WI38 (cell line): ENCODE results near the gene TSPAN15.

Source experiments
- H3K4me3 ChIP-seq: 2 replicates; pipeline ENCODE4 v1.5.1; 2011; ENCODE audit warnings: low read depth, mild to moderate bottlenecking, control low read depth, low read length
- CTCF ChIP-seq: IDR thresholded peaks from 2 replicates; pipeline ENCODE4 v1.5.1; 2012; ENCODE audit warnings: low read depth, mild to moderate bottlenecking, control low read depth, low read length

Gene TSPAN15

GRCh38 chr10:69455006-69455763, 3.9 kb downstream of the TSPAN15 start:
- TF ChIP-seq CTCF = no peak
- H3K4me3 ChIP-seq = no peak overlapping the region

DNA sequence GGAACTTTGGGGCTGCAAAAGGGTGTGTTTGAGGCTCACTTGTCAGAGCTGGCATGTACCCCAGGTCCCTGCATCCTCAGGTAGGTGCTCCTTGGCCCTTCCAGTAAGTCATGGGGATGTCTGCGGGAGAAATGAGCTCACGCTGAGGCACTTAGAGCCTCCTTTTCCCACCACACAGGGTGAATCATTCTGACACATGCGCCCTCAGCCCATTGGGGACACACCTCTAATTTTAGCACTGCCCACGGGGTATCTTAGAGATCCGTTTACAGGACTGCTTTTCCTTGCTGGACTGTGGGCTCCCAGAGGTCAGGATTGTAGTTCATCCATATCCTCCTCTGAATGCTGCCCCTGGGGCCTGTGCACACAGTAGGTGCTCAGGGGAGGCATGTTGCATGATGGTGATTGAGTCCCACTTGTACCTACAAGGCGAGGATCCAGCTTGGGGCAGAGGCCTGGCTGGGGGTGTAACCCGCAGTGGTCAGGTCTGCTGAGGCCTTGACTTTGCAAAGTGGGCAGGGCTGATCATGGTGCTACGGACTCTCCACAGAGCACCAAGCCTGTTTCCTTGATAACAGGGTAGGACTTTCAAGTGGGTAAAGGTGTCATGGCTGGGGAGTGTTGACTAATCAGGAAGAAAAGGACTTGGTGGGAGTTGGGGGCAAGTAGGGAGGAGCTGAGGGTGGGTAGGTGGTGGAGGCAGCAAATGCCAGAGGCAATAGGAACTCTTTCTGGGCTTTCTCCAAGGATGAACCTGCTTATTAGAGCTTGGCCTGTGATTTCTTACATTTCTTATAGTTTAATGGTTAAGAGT, 5.8 kb downstream of the TSPAN15 start:
- no peak overlapping the region for H3K4me3 ChIP-seq
- no peak for TF ChIP-seq CTCF

GRCh38 chr10:69457771-69458237, 6.5 kb downstream of the TSPAN15 start:
- TF ChIP-seq CTCF = no peak
- no peak overlapping the region for H3K4me3 ChIP-seq

DNA sequence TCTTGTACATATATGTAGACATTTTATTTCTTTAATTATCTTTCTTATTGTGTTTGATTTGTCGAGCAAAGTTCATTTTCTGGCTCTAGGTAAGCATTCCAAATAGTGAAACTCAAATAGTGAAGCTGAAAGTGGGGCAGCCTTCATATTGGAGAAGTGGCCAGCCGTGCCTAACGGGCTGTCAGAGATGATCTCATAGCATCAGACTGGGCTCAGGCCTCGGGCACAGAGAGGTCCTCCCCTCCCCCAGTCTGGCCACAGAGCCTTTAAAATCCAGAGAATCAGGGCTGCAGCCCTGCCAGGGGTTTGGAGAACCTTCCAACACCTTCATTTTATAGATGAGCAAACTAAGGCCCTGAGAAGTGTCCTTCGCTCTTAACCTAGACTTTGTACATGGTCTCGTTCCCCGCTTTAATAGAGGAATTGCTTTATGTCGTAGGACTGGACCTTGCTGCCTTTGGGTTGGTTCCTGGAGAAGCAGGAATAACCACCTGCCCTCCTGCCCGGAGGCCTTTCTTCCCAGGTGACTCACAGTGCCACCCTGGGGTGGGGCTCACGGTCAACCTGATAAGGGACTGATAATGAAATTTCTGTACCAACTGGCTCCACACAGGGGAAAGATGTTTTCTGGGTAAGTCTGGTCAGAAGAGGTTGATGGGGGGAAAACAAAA, 7.3 kb downstream of the TSPAN15 start:
- no peak for TF ChIP-seq CTCF
- no peak overlapping the region for H3K4me3 ChIP-seq

- H3K4me3 ChIP-seq = no peak overlapping the region
- TF ChIP-seq CTCF = no peak
Measured at GRCh38 chr10:69459101-69459790, 8.0 kb downstream of the TSPAN15 start.

DNA sequence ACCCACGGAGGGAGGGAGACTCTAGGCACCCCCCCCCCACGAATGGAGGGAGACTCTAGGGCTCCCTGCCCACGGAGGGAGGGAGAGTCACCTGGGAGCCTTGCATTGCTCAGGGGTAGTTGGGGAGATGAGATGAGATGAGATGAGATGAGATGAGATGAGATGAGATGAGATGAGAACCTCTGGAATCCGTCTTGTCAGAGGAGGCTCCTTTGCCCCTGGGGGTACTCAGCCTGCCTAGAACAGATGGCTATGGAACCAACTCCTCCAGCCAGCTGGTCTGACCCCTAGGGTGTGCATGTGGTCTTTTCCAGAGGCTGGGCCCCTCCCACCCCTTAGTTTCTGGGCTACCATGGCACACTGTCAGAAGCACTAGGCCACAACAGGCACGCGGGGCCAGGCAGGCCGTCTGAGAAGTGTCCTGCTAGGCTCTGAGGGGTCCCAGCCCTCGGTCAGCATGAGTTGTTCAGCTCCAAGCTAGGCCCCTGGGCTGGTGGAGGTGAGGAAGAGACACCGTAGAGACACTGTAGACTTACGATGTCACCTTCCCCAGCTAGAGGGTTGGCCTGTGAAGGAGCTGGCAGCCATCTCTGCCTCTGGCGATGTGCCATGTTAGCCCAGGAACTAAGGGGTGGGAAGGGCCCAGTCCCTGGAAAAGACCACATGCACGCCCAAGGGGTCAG, 8.8 kb downstream of the TSPAN15 start:
- TF ChIP-seq CTCF = no peak
- H3K4me3 ChIP-seq = no peak overlapping the region
